ENCODE data around the gene RMND5A.
"Not testable (repeated sequence)": the region's sequence is repeated elsewhere in the genome, so short reads cannot be mapped to it uniquely, and the experiment has no call there.

Gene RMND5A, protein sequence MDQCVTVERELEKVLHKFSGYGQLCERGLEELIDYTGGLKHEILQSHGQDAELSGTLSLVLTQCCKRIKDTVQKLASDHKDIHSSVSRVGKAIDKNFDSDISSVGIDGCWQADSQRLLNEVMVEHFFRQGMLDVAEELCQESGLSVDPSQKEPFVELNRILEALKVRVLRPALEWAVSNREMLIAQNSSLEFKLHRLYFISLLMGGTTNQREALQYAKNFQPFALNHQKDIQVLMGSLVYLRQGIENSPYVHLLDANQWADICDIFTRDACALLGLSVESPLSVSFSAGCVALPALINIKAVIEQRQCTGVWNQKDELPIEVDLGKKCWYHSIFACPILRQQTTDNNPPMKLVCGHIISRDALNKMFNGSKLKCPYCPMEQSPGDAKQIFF

DNA sequence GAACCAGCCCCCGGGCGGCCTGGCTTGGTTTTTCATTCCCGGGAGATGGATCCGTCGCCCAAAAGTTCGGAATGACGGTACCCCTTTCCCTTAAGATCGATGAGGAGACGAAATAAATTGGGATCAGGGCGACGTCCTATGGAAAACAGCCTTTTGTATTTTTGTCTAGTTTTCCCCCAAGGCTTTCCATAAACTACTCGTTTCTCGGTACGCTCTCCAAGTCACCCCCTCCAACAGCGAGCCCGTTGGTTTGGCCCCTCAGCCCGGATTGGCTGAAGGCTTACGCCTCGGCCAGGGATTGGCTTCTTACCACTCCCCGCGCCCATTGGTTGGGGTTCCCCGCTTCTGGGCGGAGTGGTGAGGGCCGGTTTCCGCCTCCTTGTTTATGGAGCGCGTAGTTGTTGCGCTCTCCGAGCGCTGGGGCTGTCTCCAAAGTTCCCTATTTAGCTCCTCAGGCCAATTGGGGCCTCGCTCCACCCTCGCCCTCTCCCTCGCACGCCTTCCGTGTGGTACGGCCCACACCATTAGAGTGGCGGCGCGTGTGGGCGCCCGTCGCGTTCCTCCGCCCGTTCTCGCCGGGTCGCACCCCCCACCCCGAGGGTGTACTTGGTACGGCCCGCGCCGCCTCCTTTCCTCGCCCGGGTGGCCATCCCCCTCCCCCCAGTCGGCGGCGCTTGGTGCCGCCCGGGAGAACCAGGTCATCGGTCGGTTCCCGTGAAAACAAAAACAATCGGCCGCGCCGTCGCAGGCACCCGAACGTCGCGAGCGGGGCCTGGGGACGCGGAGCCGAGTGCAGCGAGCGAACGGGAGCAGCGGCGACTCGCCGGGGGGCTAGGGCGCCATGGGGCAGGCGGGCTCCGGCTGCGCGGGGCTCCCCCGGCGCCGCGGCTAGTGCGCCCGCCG, at the start of gene RMND5A:
RMND5A (plus strand) TSS at position 655 of the 903 bp plus-strand sequence. CDS start 377 bp downstream, outside the sequence.
- peak; percentile 93 for DNase-seq

DNA sequence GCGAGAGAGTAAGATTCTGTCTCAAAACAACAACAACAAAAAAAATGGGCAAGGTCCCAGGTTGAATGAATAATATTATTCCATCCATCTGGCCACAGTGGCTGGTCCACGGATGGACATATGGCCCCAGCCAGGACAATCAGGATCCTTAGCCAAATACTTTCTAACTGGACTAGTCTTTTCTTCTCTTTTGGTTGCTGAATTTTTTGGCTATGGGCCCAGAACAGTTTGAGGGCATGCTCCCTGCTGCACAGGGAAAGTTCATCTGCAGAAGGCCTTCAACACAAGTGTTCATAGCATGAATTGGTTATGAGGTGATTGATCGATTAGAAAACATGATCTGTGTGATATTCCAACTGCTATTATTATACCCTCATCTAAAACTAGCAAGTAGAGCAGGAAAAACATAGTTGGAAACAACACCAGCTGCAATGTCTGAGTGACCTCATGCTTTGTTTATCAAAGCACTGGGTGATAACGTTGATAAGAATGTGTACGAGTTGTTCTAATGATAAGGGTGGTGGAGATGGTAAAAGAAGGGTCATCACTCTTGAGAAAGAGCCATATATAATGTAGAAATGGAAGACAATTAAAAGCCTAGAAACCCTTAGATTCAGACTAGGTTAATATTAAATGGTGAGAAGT, 48.6 kb upstream of the RMND5A start:
- no peak for DNase-seq

DNA sequence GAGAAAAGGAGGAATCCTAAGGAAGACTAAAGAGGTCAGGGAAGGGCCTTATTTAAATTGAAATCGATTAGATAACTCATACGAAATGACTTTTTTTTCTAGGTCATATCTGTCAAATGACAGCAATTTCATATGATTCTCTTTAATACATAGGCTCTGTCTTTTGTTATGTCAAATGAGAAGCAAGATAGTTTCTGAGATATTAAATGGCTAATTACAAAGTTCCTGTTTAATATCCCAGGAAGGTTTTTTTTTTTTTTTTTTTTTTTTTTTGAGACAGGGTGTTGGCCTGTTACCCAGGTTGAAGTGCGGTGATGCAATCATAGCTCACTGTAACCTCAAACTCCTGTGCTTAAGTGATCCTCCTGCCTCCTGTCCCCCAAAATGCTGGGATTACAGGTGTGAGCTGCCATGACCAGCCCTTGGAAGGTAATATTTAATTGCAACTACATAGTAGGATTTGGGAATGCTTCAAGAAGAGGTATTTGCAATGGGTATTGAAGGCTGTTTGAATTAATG, 48.0 kb upstream of the RMND5A start:
- DNase-seq, result no peak

DNA sequence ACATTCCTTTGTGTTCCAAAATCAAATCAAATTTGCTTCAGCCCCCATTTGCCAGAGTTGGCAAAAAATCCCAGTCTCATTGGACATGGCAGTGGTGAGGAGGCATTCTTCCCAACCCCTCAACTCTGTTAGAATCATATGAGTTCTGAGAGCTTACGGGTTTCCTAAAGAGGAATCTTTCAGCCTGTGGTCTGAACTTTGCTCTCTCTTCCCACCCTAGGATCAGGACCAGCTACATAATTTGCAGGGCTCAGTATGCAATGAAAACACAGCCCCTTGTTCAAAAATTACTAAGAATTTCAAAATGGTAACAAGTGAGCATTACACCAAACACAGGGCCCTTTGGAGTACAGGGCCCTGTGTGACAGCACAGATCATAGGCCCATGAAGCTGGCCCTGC, 47.1 kb upstream of the RMND5A start:
- DNase-seq, result no peak

GRCh38 chr2:86673986-86674670, 46.0 kb upstream of the RMND5A start:
- DNase-seq, result no peak

- DNase-seq, result no peak
Measured at GRCh38 chr2:86675104-86675503, 45.0 kb upstream of the RMND5A start.

- DNase-seq, result no peak
Measured at GRCh38 chr2:86675511-86676015, 44.5 kb upstream of the RMND5A start.

DNA sequence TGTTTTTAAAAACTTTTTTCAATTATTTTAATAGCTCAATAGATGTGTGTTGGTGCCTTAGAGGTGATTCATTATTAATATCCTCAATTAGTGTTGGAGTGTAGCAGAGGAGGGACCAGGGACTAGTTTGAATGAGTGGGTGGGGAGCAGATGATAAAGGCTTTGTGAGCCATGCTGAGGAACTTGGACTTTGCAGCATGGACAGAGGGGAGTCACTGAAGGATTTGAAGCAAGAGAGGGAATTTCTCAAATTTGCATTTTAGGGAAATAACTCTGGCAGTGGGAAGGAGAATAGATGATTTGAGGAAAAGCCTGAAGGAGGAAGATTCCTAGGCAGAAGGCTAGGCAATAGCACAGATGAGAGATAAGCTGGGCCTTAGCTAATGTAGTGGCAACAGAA, 42.3 kb upstream of the RMND5A start:
- DNase-seq, result no peak

DNA sequence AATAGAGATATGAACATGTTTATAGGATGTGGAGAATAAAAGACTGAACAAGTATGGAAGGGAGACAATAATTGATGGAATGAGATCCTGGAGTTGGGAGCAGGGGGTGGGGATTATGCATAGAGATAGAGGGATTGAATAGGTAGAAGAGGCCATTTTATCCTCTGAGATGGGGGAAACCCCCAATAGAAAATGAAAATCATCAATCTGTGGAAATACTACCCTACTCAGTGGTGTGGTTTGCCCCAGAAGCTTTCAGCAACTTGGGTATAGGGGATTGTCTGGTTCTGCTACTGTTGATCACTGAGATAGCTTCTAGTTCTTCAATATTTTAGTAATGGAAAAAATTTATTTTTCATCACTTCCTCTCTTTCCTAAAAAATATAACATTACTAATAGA, 41.1 kb upstream of the RMND5A start:
- DNase-seq, result no peak

- no peak for DNase-seq
Measured at GRCh38 chr2:86685351-86685750, 34.7 kb upstream of the RMND5A start.

DNA sequence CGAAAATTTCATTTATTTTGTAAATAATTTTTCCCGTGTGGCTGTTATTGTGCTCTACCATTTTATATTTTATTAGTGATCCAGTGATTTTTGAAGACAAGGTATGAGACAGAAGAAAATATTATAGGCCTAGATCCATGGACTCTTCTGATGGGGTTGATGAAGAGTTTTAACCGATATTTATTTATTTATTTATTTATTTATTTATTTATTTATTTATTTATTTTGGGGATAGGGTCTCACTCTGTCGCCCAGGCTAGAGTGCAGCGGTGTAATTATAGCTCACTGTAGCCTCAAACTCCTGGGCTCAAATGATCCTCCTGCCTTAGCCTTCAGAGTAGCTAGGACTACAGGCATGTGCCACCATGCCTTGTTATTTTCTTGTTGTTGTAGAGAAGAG, 33.6 kb upstream of the RMND5A start:
- DNase-seq, result no peak

GRCh38 chr2:86686905-86687304, 33.2 kb upstream of the RMND5A start:
- DNase-seq, result no peak

DNA sequence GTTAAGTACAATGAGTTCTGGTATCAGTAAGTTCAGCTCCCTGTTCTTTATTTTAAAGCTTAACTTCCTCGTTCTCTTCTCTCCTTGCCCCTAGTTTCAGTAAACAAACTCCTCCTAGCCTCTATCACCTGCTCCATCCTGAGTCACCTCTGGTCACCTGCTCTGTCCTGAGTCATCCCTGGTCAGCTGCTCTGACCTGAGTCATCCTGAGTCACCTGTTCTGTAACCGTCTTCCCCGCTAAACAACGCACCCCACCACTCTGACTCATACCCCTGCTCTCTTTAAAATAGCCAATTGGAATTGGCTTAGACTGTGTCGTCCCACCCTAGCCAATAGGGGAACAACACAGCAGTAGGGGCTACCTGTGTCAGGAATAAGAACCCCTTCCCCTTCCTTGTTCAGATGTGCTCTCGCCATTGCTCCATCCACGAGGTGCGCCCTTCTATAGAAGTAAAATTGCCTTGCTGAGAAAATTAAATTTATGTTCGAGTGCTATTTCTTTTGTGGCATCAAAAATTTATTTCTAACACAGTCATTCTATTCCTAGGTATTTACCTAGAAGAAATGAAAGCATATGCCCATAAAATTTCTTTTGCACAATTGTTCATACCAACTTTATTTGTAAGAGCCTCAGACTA, 24.9 kb upstream of the RMND5A start:
- DNase-seq, result no peak

DNA sequence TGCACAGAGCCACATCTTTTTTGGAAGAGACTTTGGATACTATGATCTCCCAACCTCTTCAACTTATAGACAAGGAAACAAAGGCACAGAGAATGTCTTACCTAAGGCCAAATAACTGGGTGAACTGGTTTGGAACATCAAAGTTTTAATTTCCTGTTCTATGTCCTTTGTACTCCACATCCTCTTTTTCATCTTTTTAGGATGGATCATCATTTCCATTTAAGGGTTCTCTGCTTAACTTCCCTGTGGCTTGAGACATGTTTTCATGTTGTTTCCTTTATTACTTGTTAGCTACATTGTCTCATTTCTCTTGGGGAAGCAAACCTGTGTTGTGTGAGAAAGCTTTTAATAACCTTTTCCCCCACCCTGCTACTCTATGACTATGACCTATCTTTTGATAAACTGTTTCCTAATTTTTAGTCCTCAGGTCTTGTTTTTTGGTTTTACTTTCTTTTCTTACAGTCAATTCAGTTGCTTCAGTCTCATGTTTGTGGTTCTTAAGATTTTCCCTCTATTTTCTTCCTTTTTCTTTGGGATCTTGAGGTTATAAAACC, 22.5 kb upstream of the RMND5A start:
- DNase-seq, result no peak

DNA sequence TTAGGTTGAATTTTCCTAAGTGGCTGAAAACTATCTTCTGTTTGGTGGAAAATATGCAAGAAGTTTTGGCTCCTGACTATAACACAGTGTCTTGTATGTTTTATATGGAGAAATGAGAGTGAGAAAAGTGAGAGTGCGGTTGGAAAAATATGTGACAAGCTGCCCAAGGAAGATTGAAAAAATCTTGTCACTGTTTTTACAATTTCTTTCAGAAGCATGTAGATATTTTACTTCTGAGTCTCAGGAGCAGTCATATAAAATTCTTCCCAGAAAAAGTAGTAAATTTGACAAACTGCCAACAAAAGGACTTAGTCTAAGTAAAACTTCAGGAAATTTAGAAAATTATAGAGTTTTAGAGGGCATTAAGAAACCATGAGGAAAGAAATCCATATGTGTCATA, 19.4 kb upstream of the RMND5A start:
- DNase-seq, result no peak

DNA sequence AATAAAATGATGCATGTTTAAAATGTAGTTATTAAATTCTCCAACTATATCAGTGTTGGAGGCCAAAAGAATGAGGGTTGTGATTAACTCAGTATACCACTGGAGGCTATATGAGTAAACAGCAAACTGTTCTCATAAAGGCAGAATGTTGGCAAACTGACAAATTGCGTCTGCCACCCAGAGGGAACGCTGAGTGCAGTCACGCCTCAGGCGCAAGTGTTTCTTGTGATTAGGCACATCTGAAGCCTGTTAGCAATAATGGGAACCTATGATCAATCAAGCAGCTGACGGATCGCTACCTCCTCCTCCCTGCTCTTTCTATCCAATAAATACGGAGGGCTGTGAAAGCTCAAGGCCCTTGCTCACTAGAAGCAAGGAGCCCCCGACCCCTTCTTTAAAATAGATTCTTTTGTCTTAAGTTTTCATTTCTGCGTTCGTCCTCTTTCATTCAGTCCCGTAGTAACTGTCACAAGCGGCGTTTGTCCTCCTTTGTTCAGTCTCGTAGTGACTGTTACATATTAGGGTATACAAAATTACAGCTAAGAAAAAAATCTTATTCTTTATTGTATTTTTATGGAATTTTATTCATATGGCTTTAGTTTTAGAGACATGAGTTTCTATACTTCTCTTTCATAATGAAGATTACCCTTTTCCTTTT, 16.3 kb upstream of the RMND5A start:
- DNase-seq, result no peak

- DNase-seq, result no peak
Measured at GRCh38 chr2:86704459-86704971, 15.6 kb upstream of the RMND5A start.

DNA sequence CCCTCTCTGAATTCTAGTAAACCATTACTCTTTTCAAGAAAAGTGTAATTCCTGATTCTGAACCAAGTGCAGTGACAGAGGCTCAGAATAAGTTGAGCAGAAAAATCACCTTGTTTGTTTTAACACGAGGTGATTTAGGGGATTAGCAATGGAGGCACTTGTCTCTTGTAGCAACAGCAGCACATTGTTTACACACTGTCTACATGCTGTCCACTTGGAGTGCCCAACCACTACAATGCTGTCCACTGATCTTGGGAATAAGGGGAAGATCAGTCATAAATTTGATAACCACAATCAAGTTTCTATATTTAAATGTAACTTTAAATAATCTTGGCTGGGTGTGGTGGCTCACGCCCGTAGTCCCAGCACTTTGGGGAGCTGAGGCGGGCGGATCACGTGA, 13.9 kb upstream of the RMND5A start:
- DNase-seq, result no peak

DNA sequence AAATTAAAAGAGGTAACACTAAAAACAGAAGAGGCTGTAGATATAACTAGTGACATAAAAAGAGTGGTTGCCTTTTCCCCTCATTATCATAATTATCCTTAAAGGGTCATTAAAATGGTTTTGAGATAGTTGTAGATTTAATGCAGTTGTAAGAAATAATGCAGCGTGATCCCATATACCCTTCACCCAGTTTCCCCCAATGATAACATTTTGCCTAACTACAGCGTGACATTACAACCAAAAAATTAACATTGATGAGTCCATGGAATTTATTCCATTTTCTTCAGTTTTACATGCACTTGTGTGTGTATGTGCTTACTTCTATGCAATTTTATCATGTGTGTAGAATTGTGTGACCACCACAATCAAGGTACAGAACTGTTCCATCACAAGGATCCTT, 13.2 kb upstream of the RMND5A start:
- DNase-seq, result no peak

GRCh38 chr2:86708126-86708525, 12.0 kb upstream of the RMND5A start:
- not testable (repeated sequence) for DNase-seq

All from right hindlimb (tissue), 1 donor.